ENCODE data around the gene IL12B.

Gene IL12B

DNA sequence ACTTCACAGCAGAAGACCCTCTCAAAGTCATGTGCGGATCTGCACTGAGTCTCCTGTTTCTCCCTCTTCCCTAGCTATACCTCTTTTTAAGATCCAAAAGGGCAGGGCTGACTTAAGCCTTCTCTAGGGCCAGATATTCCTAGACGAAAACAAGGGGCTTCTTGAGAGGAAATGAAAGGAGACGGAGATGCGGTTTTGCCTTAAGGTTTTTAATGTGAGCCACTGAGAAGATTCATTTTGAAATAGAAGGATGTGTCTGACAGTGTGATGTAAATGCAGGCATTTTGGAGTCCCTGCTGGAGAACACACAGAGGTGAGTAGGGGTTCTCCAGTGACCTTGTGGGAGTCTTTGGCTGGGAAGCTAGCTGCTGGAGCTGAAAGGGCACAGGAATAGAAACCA, 15.6 kb upstream of the IL12B start:
- DNase-seq (ENCODE audit: low spot score) = no peak

DNA sequence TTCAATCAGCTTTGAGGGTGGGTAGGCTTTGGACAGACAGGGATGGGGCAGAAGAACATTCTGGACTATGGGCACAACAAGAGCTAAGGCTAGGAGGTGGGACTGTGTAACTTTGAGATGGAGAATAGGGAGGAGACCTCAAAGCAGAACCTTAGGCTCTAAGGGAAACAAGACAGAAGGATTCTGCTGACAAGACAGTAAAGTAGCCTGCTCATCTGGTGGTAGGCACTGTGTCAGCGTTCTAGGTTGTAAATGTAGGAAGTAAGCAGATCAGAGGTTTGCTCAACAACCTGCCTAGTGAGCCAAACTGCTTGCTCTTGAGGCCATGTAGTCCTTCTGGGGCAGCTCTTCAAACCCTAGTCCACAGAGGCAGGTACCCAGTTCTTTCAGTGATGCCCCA, 15.0 kb upstream of the IL12B start:
- no peak for DNase-seq (ENCODE audit: low spot score)
- TF ChIP-seq, protein P1, sequence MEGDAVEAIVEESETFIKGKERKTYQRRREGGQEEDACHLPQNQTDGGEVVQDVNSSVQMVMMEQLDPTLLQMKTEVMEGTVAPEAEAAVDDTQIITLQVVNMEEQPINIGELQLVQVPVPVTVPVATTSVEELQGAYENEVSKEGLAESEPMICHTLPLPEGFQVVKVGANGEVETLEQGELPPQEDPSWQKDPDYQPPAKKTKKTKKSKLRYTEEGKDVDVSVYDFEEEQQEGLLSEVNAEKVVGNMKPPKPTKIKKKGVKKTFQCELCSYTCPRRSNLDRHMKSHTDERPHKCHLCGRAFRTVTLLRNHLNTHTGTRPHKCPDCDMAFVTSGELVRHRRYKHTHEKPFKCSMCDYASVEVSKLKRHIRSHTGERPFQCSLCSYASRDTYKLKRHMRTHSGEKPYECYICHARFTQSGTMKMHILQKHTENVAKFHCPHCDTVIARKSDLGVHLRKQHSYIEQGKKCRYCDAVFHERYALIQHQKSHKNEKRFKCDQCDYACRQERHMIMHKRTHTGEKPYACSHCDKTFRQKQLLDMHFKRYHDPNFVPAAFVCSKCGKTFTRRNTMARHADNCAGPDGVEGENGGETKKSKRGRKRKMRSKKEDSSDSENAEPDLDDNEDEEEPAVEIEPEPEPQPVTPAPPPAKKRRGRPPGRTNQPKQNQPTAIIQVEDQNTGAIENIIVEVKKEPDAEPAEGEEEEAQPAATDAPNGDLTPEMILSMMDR (IDR thresholded peaks at IDR 0.05) = no peak
- Histone ChIP-seq H3K4me3 (no peak overlapping the region), H3K27ac (no peak overlapping the region)

More for the DNA sequence above, 15.6 kb upstream of the IL12B start:
- TF ChIP-seq, protein P1 (IDR thresholded peaks at IDR 0.05) = no peak
- Histone ChIP-seq H3K4me3 (no peak overlapping the region), H3K27ac (no peak overlapping the region)

DNA sequence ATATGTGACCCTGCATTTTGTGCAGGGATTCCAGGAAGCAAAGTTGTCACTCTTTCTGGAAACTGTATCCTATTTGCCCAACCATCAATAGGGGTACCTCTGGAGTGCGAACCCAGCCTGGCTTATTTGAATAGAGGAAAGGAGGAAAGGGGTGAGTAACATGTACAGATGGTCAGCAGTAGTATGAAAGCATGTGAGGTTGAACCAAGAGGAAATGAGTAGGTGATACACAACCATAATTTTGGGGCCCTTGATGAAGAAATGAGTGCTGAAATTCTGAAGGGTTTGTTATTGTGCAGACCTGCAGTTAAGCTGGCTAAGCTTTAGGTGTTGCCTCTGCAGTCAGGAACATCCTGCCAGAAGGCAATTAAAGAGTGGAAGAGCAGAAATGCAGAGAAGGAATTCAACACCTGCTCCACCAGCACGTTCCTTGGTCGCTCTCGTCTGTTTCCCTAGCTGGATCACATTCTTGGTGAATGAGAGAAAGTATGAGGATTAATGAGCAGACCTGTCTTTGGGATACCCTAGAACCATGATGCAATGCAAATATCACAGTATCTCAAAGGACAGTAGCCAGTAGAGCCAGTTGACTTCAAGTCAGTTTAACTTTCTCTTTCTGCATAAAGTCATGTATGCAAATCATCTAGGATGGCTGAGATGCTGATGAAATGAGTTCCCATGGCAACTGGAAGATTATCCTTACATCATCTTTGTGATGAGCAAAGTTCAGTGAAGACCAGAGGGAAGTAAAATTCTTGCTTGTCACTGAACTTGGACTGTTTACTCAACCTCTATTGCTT, 13.2 kb upstream of the IL12B start:
- no peak for DNase-seq (ENCODE audit: low spot score)
- H3K27ac ChIP-seq = no peak overlapping the region
- no peak overlapping the region for H3K4me3 ChIP-seq
- TF ChIP-seq, protein P1 (IDR thresholded peaks at IDR 0.05) = no peak

DNA sequence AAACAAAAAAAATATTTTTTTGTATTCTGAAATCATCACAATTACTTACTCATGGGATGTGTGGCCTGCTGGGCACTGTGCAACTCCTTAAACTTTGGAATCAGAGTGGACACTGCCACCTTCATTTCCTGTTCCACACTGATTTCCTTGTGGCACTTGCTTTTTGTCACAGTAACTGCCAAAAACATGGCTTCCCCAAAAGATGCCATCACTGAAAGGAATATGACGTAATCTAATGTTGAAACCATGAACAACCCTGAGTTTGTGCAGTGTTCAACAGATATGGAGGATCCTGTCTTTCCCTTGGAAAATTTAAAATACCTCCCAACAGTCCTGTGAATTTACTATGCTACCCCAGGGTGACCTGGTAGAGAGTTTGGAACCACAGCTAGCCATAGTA, 12.6 kb upstream of the IL12B start:
- TF ChIP-seq, protein P1 (IDR thresholded peaks at IDR 0.05) = no peak
- Histone ChIP-seq H3K4me3 (no peak overlapping the region), H3K27ac (no peak overlapping the region)
- no peak for DNase-seq (ENCODE audit: low spot score)

DNA sequence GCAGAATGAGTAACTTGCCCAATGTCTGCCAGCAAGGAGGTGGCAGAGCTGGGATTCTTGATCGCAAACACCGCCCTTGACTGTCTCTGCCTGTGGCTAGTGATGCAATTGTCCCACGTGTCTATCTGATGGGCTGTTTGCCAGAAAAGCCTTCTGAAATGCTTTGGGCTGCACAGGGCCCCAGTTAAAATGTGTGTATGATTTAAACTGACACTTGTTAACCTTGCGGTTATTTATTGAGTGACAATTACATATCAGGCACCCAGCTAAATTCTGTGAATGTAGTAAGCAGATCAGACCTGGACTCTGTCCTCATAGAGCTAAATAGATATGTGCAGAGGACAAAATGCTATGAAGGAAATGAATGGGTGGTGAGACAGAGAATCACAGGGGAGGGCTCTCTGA, 11.6 kb upstream of the IL12B start:
- no peak overlapping the region for H3K27ac ChIP-seq
- DNase-seq (ENCODE audit: low spot score) = no peak
- TF ChIP-seq, protein P1 (IDR thresholded peaks at IDR 0.05) = no peak
- no peak overlapping the region for H3K4me3 ChIP-seq

DNA sequence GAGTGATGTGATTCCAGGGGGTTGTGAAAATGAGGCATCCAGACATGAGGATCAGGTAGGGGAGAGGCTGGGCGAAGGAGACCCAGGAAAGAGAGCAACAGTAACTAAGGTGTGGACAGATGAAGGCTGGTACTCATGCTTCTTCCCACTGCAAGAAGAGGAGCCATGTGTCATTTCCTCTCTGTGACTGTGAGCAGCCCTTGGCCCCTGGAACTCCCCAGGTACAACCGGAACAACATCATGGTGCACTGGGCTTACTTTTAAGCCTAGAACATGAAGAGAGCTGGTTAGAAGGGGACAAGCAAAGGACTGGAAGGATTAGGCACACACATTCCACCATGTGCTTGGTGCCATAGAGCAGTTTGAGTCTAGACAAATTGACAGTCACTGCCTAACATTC, 10.9 kb upstream of the IL12B start:
- DNase-seq (ENCODE audit: low spot score) = no peak
- Histone ChIP-seq H3K27ac (no peak overlapping the region), H3K4me3 (no peak overlapping the region)
- TF ChIP-seq, protein P1 (IDR thresholded peaks at IDR 0.05) = no peak

DNA sequence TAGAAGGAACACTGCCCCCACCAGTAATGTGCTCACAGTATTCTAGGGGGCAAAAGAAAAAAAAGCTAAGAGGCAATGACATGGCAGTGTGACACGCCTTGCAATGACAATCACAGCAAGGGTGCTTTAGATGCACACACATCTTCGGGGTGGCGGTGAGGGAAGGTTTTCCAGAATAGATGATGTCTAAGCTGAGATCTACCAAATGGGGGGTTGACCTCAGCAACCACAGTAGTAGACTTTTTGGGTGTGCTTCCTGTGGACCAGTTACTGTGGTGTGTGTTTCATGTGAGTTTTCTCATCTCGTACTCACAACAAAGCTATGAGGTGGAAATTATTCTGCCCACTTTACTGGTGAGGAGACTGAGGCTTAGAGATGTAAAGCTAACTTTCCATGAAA, 10.2 kb upstream of the IL12B start:
- Histone ChIP-seq H3K27ac (no peak overlapping the region), H3K4me3 (no peak overlapping the region)
- TF ChIP-seq, protein P1 (IDR thresholded peaks at IDR 0.05) = no peak
- DNase-seq (ENCODE audit: low spot score) = no peak

All from coronary artery (tissue), 2 donors.